Muscle of arm (tissue), 12 donors: ENCODE measurements around the gene CHPF2. TPM values are rescaled to one million over a fixed set of nuclear protein-coding genes. Genes with fewer than 3 reads are reported as not detected.

ENCODE experiments used
- DNase-seq: peaks from one replicate; pipeline ENCODE4 v3.0.0-alpha.2; 2013
- polyA plus RNA-seq, 12 donors: library from polyadenylated mRNA; unstranded; fragments of 120-200 nt; gene quantifications; one replicate each; pipeline ENCODE4 v1.2.1, GENCODE V29; 2013; ENCODE audit not compliant: insufficient read length in 12 of 12

CHPF2 gene
- polyA plus RNA-seq, 12 donors = 15.9 to 26.8 (median 21.6) TPM; not detected in 1

GRCh38 chr7:151232917-151233701, 826 bp downstream of the CHPF2 start:
- DNase-seq = no peak

DNA sequence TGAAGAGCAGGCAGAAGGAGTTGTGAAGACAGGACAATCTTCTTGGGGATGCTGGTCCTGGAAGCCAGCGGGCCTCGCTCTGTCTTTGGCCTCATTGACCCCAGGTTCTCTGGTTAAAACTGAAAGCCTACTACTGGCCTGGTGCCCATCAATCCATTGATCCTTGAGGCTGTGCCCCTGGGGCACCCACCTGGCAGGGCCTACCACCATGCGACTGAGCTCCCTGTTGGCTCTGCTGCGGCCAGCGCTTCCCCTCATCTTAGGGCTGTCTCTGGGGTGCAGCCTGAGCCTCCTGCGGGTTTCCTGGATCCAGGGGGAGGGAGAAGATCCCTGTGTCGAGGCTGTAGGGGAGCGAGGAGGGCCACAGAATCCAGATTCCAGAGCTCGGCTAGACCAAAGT, 1.5 kb downstream of the CHPF2 start:
- no peak for DNase-seq

DNA sequence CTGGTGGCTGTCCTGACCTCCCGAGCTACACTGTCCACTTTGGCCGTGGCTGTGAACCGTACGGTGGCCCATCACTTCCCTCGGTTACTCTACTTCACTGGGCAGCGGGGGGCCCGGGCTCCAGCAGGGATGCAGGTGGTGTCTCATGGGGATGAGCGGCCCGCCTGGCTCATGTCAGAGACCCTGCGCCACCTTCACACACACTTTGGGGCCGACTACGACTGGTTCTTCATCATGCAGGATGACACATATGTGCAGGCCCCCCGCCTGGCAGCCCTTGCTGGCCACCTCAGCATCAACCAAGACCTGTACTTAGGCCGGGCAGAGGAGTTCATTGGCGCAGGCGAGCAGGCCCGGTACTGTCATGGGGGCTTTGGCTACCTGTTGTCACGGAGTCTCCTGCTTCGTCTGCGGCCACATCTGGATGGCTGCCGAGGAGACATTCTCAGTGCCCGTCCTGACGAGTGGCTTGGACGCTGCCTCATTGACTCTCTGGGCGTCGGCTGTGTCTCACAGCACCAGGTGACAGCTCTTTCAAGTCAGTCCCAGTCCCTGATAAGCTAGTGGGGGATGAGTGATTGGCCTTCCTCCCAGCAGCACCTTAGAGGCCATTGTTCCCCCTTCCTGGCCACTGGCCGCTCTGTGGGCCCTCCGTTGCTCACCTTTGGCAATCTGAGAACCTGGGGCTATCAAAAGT, 3.0 kb downstream of the CHPF2 start:
- no peak for DNase-seq

GRCh38 chr7:151236406-151236805, 4.1 kb downstream of the CHPF2 start:
- no peak for DNase-seq

- DNase-seq = no peak
These were observed 5.2 kb downstream of the CHPF2 start for GRCh38 chr7:151237244-151238189.

DNA sequence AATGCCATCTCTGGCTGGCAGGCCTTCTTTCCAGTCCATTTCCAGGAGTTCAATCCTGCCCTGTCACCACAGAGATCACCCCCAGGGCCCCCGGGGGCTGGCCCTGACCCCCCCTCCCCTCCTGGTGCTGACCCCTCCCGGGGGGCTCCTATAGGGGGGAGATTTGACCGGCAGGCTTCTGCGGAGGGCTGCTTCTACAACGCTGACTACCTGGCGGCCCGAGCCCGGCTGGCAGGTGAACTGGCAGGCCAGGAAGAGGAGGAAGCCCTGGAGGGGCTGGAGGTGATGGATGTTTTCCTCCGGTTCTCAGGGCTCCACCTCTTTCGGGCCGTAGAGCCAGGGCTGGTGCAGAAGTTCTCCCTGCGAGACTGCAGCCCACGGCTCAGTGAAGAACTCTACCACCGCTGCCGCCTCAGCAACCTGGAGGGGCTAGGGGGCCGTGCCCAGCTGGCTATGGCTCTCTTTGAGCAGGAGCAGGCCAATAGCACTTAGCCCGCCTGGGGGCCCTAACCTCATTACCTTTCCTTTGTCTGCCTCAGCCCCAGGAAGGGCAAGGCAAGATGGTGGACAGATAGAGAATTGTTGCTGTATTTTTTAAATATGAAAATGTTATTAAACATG, 6.0 kb downstream of the CHPF2 start:
- DNase-seq = no peak

- DNase-seq = no peak
These were observed 6.9 kb downstream of the CHPF2 start for GRCh38 chr7:151238924-151239836.

- DNase-seq = no peak
These were observed 7.7 kb downstream of the CHPF2 start for GRCh38 chr7:151239837-151240459.

DNA sequence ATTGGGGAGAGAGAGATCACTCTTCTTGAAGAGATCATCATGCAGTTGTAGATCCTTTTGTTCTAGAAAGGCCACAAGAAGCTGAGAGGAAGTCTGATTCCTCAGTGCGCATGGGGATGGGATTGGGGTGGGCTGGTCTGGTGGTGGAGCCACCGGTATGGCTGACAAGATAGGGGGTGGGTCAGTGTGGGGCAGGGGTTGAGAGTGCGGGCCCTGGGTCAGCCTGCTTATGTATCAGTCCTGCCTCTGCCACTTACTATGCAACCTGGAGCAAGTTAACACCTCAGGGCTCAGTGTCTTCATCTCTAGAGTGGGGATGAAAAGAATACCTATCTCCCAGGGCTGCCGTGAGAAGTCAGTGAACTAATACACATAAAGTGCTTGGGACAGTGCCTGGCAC, 8.3 kb downstream of the CHPF2 start:
- no peak for DNase-seq

- no peak for DNase-seq
These were observed 8.9 kb downstream of the CHPF2 start for GRCh38 chr7:151240942-151241754.

DNA sequence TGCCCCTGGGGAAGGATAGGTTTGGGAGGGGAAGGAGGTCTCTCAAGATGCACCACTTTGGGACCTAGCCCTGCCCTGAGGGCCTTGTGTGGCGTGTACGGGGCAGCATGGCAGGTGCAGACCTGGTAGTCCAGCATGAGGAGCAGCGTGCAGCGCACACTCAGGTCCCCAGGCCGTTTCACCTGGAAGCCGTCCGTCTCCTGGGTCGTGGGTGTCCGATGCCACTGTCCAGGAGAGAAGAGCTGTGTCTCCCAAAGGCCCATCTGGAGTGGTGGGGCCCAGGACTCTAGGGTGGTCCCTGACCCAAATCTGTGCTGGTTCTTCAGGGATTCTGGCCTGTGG, 9.4 kb downstream of the CHPF2 start:
- DNase-seq = no peak

GRCh38 chr7:151242159-151243044, 10.1 kb downstream of the CHPF2 start:
- no peak for DNase-seq

DNA sequence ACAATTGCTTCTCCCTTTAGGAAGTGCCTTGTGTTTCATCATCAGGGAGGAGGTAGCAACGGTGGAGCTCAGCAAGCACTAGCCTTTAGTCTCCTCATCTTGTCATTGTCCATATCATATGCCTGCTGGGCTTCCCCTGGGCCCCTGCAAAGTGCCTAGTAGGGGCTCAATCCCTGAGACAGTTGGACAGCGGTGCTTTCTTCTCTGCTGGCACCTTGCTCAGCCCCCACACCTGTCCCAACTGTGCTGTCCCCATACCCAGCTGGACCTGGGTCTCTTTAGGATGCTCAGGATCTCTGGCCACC, 10.7 kb downstream of the CHPF2 start:
- DNase-seq = no peak

DNA sequence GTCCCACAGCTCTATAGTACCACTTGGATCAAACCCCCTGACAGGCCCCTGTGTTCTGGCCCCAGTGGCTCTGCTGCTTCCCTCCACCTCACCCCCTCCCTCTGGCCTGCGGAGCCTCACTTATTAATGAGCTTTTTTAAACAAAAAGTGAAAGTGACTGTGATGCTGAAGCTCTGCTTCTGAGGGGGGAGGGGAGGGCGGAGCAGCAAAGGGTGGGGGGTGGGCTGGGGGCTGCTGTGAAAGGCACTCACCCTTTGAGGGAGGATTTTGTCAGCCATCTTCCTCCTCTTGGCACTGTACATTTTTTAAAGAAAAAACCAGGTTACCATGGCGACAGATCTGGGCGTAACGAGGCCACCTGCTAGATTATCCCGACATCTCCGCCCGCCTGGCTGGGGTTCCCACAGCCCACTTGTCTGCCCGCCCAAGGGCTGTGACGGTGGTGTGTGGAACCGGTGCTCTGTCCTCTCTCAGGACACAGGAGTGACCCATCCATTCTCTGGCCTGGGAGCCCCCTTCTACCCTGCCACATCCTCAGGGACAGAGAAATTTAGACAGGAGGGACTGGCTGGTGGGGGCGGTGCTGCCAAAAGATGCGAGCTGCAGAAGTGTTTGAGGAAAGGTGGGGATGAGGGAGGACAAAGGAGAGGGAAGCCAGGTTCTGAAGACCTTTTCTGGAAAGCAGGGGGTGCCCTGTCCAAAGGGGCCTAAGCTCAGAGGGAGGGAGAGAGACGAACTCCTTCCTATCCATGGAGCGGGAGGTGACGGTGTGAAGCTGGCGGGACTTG, 11.3 kb downstream of the CHPF2 start:
- DNase-seq = no peak

DNA sequence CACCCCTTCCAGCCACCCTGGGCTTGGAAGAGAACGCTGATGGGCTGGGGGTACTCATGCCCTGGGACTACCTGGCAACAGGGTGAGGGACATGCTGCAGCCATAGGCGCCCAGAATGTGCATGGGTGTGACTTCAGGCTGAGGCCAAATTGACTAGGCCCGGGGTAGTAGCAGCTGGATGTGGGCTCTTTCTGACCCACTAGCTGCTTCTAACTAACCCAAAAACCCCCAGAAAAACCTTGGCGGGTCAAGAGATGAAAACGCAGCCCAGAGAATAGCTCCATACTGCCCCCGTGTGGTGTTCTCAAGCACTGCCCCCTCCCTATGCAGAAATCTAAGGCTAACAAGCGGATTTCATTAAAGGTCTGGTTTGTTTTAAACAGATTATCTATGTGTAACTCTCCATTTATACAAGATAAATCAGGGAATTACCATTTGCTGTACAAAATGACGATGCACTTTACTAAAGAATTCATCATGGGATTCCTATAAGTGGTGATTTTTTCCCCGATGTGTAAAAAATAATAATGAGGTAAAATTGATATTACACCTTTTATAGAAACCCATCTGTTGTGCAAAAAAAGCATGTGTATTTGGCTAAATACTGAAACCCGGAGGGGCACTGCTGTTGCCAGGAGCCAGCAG, 12.0 kb downstream of the CHPF2 start:
- peak; percentile 64 for DNase-seq

DNA sequence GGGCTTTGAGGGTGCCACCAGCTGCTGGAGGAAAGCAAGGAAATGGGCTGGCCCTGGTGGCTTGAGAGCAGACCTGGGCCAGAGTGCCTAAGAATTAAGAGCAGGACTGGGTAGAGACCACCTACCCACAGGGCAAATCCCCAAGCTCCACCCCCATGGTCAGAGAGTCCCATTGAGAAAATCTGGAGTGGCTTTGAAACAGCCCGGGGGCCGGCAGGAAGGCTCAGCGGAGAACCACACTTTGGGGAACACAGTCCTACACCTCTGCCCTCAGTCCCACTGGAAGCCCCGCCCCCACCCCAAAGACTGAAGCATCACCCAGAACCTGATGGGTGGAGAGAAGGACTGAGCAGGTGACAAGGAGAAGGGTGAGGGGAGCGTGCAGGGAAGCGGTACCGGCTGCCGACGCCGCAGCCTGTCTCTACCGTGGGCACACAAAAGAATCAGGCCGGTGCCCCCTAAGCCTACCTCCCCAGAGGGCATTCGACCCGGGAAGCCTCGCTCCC, 12.6 kb downstream of the CHPF2 start:
- no peak for DNase-seq
